Natural killer cell (primary cell): ENCODE measurements around the gene JPH3. TPM values are rescaled to one million over a fixed set of nuclear protein-coding genes. Genes with fewer than 3 reads are reported as not detected.

Experiments
- ATAC-seq, 3 donors: fragments of 150-1000 bp in 2 of 3; fragments of 200-7000 bp in 1 of 3; cut with Tn5 transposase; 1 replicate in 1 of 3; 2 replicates in 2 of 3; pipeline ENCODE4 v1.10.0; 2021; ENCODE audit warnings: mild to moderate bottlenecking in 2 of 3, moderate library complexity in 2 of 3
- DNase-seq, 2 donors: peaks; one replicate each; pipeline versions ENCODE4 v3.0.0 to v3.0.0-alpha.2; 2013 to 2021; ENCODE audit warnings: mixed read lengths in 1 of 2
- H3K27ac ChIP-seq: one replicate; pipeline ENCODE4 v1.5.1; 2013; ENCODE audit warnings: mild to moderate bottlenecking, low read length
- H3K27me3 ChIP-seq: one replicate; pipeline ENCODE4 v1.6.1; 2013; ENCODE audit warnings: low read length; ENCODE audit not compliant: control insufficient read depth, insufficient read depth
- H3K36me3 ChIP-seq: one replicate; pipeline ENCODE4 v1.6.1; 2013; ENCODE audit warnings: low read length; ENCODE audit not compliant: control insufficient read depth, insufficient read depth
- H3K4me1 ChIP-seq: one replicate; pipeline ENCODE4 v1.6.1; 2013; ENCODE audit warnings: low read length; ENCODE audit not compliant: control insufficient read depth, insufficient read depth
- H3K4me3 ChIP-seq: one replicate; pipeline ENCODE4 v1.5.1; 2013; ENCODE audit warnings: low read length
- H3K9me3 ChIP-seq: one replicate; pipeline ENCODE4 v1.6.1; 2013; ENCODE audit warnings: low read length; ENCODE audit not compliant: control insufficient read depth, insufficient read depth
- H3K27ac Mint-ChIP-seq, 2 donors: one replicate each; pipeline ENCODE4 v1.8.0; 2022; ENCODE audit warnings: mild to moderate bottlenecking in 2 of 2, mixed read lengths in 2 of 2, moderate library complexity in 1 of 2
- H3K27me3 Mint-ChIP-seq, 2 donors: one replicate each; pipeline ENCODE4 v1.8.0; 2022; ENCODE audit warnings: low read depth in 2 of 2, mixed read lengths in 2 of 2
- H3K36me3 Mint-ChIP-seq: one replicate; pipeline ENCODE4 v1.8.0; 2022; ENCODE audit warnings: mixed read lengths
- H3K4me1 Mint-ChIP-seq, 2 donors: one replicate each; pipeline ENCODE4 v1.8.0; 2022; ENCODE audit warnings: mixed read lengths in 2 of 2
- H3K4me3 Mint-ChIP-seq: one replicate; pipeline ENCODE4 v1.8.0; 2022; ENCODE audit warnings: mild to moderate bottlenecking, moderate library complexity, mixed read lengths
- H3K9me3 Mint-ChIP-seq, 2 donors: one replicate each; pipeline ENCODE4 v1.8.0; 2022; ENCODE audit warnings: mixed read lengths in 2 of 2
- WGBS: methylation state at CpG from one replicate; pipeline ENCODE4 v1.1.7; 2013; ENCODE audit warnings: missing lambda C conversion rate; ENCODE audit not compliant: insufficient coverage; 5-methylcytosine and 5-hydroxymethylcytosine counted together
- intact Hi-C: fragments of 100-400 bp; cut with micrococcal nuclease; formaldehyde crosslinking; loops from one replicate; pipeline ENCODE4 v1.14.2; 2022
- total RNA-seq, 4 donors: library from RNA; stranded (reverse); fragments of 120-200 nt in 1 of 4; gene quantifications; one replicate each; pipeline versions ENCODE4 v1.2.3 to v1.2.4, GENCODE V29; 2013 to 2022
- TF ChIP-seq, protein P1 (sequence below): fragments of 200-600 bp; IDR thresholded peaks from one replicate; pipeline ENCODE4 v1.8.0; 2022; ENCODE audit warnings: antibody characterized with exemption

Gene JPH3
- total RNA-seq, 3 donors from 2014 or later (not counting 1 experiment from before 2014, with no cell fraction given) = not detected

DNA sequence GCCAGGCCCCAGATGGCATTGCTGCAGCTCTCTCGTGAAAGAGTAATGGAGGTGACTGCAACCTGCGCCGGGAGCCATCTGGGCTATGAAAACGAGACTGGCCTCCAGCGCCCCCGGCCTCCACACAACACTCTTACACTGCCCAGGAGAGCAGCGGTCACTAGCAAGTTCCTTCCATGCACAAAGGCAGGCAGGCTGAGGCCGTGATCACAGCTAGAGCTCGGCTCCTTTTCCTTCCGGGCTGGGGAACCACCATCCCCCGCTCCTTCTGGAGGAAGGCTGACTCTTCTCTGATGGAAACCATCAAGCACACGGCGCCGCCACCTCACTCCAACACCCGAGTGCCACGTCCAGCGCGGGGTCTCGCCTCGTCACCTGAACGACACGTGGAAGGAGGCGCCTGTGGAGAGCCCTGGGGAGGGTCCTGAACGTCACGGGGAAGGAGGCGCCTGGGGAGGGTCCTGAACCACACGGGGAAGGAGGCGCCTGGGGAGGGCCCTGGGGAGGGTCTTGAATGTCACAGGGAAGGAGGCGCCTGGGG lies 101.6 kb downstream of the JPH3 start:
- whole genome bisulfite sequencing = 90% methylated on average over 29 of the region's 29 CpGs
- DNase-seq (no peak), ATAC-seq (no peak)
- Histone ChIP-seq H3K27me3 (no peaks in the 10 kb centered on the region), H3K9me3 (no peaks in the 10 kb centered on the region), H3K27ac (no peak overlapping the region), H3K4me3 (no peak overlapping the region), H3K36me3 (peaks cover 44% of the 10 kb centered on the region), H3K4me1 (peaks cover 44% of the 10 kb centered on the region)
- no peaks in the 10 kb centered on the region for H3K36me3 Mint-ChIP-seq
- intact Hi-C loops = loop anchor here (2.0 kb wide), 1 partner anchor 65 kb away; no protein-coding TSS in a partner anchor
- H3K4me3 Mint-ChIP-seq = peak overlapping the region; percentile 40
- H3K27ac Mint-ChIP-seq = peak overlapping the region; percentile 78 to 88
- H3K9me3 Mint-ChIP-seq = no peaks in the 10 kb centered on the region
- no peaks in the 10 kb centered on the region for H3K27me3 Mint-ChIP-seq
- peaks cover 30 to 36% of the 10 kb centered on the region in 2 donors for H3K4me1 Mint-ChIP-seq
- TF ChIP-seq, protein P1, sequence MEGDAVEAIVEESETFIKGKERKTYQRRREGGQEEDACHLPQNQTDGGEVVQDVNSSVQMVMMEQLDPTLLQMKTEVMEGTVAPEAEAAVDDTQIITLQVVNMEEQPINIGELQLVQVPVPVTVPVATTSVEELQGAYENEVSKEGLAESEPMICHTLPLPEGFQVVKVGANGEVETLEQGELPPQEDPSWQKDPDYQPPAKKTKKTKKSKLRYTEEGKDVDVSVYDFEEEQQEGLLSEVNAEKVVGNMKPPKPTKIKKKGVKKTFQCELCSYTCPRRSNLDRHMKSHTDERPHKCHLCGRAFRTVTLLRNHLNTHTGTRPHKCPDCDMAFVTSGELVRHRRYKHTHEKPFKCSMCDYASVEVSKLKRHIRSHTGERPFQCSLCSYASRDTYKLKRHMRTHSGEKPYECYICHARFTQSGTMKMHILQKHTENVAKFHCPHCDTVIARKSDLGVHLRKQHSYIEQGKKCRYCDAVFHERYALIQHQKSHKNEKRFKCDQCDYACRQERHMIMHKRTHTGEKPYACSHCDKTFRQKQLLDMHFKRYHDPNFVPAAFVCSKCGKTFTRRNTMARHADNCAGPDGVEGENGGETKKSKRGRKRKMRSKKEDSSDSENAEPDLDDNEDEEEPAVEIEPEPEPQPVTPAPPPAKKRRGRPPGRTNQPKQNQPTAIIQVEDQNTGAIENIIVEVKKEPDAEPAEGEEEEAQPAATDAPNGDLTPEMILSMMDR = no peak

DNA sequence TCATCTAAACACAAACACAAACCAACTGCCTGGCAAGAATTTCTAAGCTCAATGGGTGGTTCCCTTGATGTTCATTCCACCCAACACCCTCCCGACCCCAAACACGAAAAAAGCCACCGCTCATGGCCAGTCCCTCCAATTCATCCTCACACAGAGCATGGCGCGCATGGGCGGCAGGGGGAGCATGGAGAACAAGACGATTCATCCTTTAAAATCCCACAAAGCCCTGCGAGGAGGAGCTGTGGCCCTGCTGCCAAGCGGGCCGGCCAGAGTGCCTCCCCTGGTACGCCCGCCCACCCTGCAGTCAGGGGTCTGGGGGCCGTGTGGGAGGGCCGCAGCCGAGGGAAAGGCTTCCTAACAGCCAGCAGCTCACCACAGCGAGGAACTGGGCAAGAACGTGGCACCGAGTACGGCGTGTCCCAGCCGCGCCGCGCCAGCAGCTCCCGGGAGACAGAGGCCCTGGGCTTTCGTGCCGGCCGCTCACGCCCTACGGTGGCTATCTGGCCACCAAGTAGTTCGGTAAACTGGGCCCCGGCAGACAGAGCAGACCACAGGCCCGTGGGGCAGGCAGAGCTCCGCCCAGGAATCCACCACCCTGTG lies 102.5 kb downstream of the JPH3 start:
- peaks cover 49% of the 10 kb centered on the region for H3K36me3 ChIP-seq
- DNase-seq (no peak), ATAC-seq (no peak)
- TF ChIP-seq, protein P1 = no peak
- Mint-ChIP-seq H3K27ac (peak overlapping the region in 1 of 2 donors; percentile 38), H3K4me3 (no peak overlapping the region), H3K9me3 (no peaks in the 10 kb centered on the region), H3K36me3 (no peaks in the 10 kb centered on the region), H3K4me1 (peaks cover 28 to 33% of the 10 kb centered on the region in 2 donors), H3K27me3 (no peaks in the 10 kb centered on the region)
- no peak overlapping the region for H3K4me3 ChIP-seq
- H3K27me3 ChIP-seq = no peaks in the 10 kb centered on the region
- peaks cover 38% of the 10 kb centered on the region for H3K4me1 ChIP-seq
- H3K9me3 ChIP-seq = no peaks in the 10 kb centered on the region
- WGBS = 94% methylated on average over 34 of the region's 34 CpGs
- H3K27ac ChIP-seq = no peak overlapping the region
- intact Hi-C loops = no loop called here

- ATAC-seq = no peak
- H3K4me1 Mint-ChIP-seq = peaks cover 23 to 28% of the 10 kb centered on the region in 2 donors
Measured at GRCh38 chr16:87705771-87706277, 103.5 kb downstream of the JPH3 start.

More at GRCh38 chr16:87705771-87706277, 103.5 kb downstream of the JPH3 start:
- Histone ChIP-seq H3K9me3 (no peaks in the 10 kb centered on the region), H3K36me3 (peaks cover 56% of the 10 kb centered on the region), H3K4me3 (no peak overlapping the region), H3K27me3 (no peaks in the 10 kb centered on the region), H3K27ac (no peak overlapping the region), H3K4me1 (peaks cover 32% of the 10 kb centered on the region)
- TF ChIP-seq, protein P1 = no peak
- Mint-ChIP-seq H3K4me3 (no peak overlapping the region), H3K27me3 (no peaks in the 10 kb centered on the region), H3K27ac (peak overlapping the region in 1 of 2 donors; percentile 38), H3K9me3 (no peaks in the 10 kb centered on the region), H3K36me3 (no peaks in the 10 kb centered on the region)
- intact Hi-C loops = no loop called here
- no peak for DNase-seq
- 92% methylated on average over 31 of the region's 31 CpGs for WGBS
